Effector CD8-positive, alpha-beta T cell (primary cell): Measurements from ENCODE around the gene RIPPLY3.
"Not testable (repeated sequence)": the region's sequence is repeated elsewhere in the genome, so short reads cannot be mapped to it uniquely, and the experiment has no call there.

Experiments used
- DNase-seq: peaks from one replicate; lab custom pipeline; 2025; lab: John Stamatoyannopoulos, UW

Gene RIPPLY3

DNA sequence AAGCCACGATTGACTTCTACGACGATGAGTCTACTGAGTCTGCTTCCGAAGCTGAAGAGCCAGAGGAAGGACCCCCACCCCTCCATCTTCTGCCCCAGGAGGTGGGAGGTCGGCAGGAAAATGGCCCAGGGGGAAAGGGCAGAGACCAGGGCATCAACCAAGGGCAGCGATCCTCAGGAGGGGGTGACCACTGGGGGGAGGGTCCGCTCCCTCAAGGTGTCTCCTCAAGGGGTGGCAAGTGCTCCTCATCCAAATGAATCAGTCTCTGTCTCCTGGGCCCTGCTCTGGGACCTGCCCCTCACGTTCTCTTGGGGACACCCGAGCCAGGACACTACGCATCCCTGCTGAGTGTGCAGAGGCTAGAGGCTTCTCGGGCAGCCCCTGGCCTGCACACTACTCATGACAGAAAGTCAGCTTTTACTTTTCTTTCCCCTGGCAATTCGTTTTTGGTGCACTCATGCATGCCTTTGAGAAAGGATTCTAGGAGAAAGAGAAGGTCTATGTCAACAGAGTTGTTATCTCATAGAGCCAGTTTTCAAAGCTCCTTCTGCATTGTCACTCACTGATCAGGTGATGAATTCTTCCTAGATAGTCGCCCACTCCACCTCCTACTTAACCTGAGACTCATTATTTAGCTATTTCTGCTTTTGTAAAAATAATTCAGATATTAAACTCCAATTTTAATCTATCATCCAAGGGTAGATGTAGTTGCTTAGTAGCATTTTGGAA, 11.6 kb downstream of the RIPPLY3 start:
- no peak for DNase-seq

DNA sequence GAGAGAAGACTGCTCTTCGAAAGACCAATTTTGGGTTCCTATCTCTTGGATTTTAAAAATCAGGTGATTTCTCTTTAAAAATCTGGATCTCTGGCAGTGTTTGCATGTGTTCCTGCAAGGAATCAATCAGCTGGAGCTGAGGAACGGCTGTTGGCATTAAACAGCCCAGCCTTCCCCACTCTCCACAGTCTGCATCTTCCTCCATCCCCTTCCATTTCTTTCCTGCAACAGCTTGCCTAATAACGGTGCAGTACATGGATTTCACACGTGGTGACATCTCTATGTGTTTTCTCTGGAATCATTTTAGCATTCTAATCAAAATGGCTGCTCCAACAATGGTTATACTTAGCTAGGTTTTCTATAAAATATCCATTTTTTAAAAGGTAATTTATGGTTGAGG, 20.0 kb downstream of the RIPPLY3 start:
- DNase-seq = no peak

DNA sequence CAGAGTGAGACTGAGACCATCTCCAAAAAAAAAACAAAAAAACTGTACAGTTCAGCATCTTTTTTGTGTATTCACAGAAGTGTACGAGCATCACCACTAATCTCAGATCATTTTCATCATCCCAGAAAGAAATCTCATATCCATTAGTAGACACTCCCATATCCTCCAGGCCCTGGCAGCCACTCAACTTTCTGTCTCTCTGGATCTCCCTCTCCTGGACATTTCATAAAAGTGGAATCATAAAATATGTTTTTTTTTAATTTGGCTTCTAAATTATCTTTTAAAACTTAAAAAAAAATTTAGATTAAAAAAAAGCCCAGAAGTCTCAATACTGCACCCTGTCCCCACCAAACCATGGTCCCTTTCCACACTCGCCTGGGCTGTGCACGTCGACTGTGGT, 22.1 kb downstream of the RIPPLY3 start:
- DNase-seq = no peak

DNA sequence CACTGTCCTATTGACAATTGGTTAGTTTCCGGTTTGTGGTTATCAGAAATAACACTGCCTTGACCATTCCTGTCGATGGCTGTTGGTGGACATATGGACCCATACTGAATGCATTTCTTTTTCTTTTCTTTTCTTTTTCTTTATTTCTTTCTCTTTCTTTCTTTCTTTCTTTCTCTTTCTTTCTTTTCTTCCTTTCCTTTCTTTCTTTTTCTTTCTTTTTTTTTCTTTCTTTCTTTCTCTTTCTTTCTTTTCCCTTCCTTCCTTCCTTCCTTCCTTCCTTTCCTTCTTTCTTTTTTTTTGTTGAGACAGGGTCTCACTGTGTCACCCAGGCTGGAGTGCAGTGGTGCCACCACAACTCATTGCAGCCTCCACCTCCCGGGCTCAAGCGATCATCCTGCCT, 24.4 kb downstream of the RIPPLY3 start:
- DNase-seq = no peak

DNA sequence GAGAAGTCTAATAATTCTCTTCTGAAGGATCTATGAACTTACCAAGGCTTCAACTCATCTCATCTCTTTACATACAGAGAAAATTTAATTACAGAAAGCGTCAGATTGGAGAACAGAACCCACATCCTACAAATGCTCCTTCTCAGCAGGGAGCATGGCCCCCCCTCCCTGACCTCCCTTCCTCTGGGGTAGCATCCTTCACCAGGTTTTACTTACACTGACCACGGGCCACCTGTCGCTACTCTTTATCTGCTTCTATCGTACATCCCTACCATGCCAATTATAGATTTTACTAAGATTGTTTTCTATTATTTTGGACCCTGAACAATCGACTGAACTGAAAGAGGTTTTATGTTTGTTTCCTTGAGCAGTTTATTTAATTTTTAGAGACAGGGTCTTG, 25.8 kb downstream of the RIPPLY3 start:
- no peak for DNase-seq

DNA sequence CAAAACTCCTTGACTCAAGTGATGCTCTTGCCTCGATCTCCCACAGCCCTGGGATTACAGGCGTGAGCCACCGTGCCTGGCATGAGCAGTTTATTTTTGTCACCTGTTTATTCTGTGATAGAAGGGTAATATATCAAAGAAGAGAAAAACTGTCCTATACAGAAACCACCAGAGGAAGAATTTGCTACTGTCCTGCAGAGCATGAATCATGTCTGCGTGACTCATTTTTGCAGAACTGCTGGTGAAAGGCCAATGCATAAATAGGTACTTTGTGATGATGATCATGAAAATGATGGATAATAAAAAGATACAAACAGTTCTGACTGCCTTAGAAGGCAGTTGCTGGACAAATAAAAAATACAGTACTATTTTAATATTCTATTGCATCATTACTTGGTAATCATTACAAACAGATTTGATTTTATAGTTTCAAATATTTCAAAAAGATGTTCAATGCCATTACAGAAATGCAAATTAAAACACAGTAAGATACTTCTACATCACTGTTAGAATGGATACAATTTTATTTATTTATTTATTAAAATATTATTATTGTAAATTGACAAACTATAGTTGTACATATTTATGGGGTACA, 26.5 kb downstream of the RIPPLY3 start:
- DNase-seq = no peak

DNA sequence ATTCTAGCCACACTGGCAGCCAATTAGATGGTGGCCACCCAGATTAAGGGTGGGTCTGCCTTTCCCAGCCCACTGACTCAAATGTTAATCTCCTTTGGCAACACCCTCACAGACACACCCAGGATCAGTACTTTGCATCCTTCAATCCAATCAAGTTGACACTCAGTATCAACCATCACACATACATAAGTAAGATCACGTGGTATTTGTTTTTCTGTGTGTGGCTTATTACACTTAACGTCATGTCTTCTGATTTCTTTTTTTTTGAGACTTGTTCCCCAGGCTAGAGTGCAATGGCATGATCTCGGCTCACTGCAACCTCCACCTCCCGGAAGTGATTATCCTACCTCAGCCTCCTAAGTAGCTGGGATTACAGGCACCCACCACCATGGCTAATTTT, 27.9 kb downstream of the RIPPLY3 start:
- DNase-seq = not testable (repeated sequence)

DNA sequence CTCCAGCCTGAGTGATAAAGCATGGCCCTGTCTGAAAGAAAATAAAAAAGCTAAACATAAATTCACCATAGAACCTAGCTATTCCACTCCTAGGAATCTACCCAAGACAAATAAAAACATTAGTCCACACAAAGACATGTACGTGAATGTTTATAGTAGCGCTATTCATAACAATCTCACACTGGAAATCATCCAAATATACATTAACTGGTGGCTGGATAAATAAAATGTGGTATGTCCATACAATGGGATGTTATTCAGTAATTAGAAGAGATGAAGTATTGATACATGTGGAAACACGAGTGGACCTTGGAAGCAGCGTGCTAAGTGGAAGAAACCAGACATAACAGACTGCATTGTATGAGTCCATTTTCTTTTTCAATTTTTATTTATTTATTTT, 29.7 kb downstream of the RIPPLY3 start:
- DNase-seq = no peak

DNA sequence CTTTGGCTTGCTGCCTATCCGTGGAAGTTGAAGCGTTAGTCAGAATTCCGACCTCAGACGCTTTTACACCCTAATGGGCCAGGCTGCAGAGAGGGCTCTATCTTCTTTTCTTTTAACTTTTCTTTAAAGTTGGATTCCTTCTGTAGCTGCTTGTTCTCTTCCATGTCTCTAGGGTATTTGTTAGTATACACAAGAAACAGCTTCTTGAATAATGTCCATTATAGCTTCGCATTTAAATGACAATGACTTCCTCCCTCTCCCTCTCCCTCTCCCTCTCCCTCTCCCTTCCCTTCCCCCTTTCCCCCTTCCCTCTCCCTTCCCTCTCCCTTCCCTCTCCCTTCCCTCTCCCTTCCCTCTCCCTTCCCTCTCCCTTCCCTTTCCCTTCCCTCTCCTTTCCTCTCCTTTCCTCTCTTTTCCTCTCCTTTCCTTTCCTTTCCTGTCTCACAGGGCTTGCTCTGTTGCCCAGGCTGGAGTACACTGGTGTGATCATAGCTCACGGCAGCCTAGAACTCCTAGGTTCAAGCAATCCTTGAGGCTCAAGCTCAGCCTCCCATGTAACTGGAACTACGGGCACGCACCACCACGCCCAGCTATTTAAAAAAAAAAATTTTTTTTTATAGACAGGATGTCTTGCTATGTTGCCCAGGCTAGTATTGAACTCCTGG, 33.0 kb downstream of the RIPPLY3 start:
- DNase-seq = no peak

DNA sequence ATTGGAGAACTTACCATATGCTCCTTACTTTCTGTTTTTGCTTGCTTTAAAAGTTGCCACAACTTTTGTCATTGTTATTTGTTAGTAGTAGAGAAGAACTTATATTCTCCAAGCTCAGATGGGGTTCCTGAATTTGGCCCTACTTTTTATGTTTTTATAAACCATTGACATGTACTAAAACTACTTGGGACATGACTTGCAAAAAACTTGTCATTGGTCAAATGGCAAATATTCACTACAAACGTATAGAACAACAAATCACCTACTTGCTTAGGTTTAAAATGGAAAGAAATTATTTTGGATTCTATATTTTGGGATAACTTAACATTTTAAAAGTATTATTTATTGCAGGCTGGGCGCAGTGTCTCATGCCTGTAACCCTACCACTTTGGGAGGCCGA, 33.7 kb downstream of the RIPPLY3 start:
- no peak for DNase-seq

DNA sequence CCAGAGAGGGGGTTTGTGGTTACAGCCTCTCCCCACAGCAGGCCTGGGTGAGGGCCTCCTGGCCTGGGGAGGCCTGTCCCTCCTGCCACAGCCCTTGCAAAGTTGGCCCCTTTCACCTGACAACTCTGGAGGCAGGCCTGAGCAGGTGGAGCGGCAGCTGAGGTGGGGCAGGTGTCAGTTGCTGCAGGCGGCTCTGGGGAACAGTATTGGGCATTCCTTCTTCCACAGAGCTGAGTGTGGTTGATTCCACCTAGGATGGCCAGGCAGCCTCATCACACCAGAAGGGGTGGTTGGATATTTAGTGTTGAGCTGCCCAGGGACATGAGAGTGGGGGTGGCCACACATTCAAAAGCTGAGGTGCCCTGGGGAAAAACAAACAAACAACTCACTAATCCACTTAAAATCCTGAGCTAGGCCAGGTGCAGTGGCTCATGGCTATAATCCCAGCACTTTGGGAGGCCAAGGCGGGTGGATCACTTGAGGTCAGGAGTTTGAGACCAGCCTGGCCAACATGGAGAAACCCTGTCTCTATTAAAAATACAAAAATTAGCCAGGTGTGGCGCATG, 35.3 kb downstream of the RIPPLY3 start:
- DNase-seq = no peak

DNA sequence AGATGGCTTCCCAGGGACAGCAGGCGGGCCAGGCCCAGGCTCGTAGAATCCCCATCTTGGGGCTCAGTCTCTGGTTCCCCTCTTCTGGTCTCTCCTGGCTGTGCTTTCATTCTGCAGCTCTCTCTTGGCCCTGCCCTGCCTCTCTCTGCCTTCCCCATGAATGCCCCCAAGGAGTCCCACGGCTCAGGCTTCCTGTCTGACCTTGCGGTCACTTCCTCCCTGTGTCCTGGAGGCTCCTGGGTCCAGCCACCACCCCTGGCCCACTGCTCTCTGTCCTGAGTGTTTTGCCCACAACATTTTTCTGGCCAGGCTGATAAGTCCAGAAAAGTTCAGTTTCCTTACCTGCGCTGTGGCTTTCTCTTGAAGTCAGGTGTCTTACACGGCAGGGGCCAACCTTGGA, 37.3 kb downstream of the RIPPLY3 start:
- DNase-seq = no peak

DNA sequence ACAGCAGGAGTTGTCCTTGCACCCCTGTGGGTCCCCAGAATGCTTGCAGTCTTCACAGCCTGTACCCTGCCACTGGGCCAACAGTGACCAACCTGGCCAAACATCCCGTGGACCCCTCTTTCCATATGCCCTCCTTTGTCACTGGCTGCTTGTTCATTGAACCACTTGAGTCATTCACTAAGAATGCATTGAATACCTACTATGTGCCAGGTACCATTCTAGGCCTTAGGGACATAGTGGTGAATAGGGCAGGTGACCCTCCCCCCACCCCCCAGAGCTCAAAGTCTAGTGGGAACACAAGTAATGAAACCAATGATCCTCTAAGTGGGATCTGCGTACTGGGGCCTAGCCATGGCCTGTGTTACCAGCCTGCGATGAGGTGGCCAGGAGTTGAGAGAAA, 38.1 kb downstream of the RIPPLY3 start:
- DNase-seq = no peak

DNA sequence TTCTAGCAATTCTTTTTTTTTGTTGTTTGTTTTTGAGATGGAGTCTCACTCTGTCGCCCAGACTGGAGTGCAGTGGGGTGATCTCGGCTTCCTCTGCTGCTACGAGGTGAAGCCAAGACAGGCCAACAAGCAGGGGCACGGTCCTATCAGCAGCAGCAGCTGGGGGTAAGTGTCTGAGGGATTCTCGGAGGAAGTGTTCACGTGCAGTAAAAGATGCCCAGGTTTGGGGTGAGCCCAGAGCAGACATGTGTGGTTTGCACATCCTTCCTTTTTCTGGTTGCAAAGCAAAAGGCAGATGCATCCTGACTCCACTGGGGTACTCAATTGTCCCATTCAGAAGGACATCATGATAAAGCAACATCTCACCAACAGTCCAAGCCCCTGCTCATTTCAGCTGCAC, 38.6 kb downstream of the RIPPLY3 start:
- DNase-seq = no peak

DNA sequence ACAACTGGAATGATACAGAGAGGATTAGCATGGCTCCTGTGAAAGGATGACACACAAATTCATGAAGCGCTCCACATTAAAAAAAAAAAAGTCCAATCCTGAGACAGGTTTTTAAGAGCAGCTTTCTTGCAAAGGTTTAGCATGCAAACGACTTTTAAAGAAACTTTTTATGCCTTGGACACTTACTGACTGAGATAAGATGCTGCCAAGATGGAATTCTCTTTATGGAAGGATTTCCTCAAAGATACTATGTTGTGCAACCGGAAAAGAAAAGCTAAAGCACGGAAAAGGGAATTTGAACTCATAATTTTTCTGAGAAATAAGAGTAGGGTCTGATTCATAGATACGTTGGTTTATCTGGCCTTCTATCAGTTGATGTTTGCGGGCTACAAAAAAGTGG, 39.1 kb downstream of the RIPPLY3 start:
- no peak for DNase-seq

DNA sequence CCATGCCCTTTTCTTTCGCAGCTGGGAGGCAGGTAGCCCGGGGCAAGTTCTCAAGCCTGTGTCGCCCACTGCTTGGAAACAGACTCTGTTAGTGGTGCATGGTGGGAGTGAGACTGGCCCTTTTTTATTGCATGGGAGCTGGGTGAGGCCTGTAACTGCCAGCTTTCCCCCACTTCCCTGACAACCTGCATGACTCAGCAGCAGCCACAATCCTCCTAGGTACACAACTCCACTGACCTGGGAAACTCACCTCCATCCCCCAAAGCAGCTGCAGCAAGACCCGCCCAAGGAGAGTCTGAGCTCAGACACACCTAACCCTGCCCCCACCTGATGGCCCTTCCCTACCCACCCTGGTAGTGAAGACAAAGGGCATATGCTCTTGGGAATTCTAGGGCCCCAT, 40.6 kb downstream of the RIPPLY3 start:
- DNase-seq = no peak

DNA sequence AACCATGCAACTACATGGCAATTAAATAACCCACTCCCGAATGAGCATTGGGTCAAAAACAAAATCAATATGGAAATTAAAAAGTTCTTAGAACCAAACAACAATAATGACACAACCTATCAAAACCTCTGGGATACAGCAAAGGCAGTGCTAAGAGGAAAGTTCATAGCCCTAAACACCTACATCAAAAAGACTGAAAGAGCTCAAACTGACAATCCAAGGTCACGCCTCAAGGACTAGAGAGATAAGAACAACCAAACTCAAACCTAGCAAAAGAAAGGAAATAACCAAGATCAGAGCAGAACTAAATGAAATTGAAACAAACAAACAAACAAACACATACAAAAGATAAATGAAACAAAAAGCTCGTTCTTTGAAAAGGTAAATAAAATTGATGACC, 43.2 kb downstream of the RIPPLY3 start:
- not testable (repeated sequence) for DNase-seq

DNA sequence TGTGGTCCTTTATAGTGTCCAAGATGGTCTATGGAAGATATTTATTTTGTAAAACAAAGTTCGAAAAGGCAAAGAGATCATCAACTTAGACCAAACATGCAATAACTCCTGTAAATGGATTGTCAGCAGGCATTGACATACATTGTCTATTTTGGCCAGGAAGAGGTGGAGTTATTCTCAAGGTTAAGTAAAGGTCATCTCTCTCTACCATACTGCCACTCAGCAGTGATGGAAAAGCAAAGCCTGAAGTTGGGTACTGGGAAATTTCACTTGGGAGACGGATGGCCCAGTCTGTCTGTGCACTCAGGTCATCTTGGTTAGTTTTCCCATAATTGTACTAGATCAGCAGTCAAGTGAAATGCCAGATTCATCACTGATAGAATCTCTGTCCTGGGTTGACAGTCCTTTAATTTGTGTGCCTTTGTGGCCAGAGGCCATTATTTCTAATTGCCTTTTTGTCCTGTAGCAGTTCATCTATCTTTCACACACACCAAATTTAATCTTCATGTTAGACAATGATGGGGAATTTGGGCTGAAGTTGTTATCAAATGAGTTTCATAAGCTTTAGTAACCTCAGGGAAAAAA, 48.9 kb downstream of the RIPPLY3 start:
- no peak for DNase-seq

DNA sequence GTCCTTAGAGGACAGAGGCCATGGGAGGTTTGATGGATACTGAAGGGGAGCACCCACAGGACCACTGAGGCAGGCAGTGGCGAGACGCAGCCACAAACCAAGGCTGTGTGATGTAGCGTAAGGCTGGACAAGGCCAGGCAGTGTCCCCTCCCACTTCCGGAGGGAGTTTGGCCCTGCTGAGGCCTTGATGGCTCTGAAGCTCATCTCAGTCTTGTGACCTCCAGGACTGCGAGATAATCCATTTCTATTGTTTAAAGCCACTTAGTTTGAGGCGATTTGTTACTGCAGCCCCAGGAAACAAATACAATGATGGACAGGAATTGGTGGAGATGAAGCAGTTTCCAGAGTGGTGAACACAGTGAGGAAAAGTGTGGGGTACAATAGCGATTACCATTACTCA, 51.1 kb downstream of the RIPPLY3 start:
- DNase-seq = no peak

DNA sequence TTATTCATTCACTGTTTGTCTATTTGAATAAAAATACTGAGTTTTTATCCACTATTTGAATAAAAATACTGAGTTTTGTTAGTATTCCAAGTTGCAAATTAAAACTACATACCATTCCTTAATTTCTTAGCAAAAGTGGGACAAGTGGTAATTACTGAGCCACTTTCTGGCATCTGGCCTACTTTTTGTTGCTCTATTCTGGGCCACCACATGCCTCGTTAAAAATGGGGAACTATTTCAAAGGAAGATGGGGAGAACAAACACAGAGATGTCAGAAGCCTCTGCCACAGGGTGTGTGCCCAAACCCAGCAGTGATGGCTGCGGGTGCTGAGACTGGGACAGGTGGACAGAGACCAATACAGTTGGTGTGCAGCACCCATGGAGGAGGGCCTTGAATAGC, 51.8 kb downstream of the RIPPLY3 start:
- DNase-seq = no peak

DNA sequence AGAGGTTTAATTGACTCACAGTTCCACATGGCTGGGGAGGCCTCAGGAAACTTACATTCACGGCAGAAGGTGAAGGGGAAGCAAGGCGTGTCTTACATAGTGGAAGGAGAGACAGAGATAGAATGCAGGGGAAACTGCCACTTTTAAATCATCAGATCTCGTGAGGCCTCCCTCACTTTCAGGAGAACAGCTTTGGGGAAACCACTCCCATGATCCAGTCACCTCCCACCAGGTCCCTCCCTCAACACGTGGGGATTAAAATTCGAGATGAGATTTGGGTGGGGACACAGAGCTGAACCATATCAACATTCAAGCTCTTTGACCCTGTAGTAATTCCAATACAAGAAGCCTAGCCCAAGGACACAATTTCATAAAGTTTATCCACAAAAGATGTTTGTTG, 52.7 kb downstream of the RIPPLY3 start:
- DNase-seq = no peak

DNA sequence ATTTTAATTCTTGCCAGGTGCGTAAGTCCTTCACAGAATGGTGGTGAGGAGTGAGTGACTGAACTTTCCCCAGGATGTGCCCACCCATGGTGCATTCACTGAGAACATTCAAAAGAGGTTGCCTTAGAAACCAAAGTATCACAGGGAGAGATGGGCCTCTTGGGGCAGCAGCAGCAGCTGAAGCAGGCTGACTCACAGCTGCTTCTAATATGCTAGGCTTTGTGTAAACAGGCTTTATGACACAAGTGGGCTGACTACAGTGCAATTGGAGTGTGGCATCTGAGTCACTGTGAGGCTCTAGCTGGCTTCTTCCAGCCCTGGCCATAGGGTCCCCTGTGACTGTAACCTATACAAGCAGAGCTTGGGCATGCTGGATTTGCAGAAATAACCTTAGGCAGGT, 53.8 kb downstream of the RIPPLY3 start:
- DNase-seq = no peak
